Measurements from ENCODE around the gene MGAT3. TPM values are rescaled to one million over a fixed set of nuclear protein-coding genes. Genes with fewer than 3 reads are reported as not detected.

The MGAT3 gene
- total and polyA plus RNA-seq, 2 donors (not counting 3 experiments of a cell fraction or from before 2014, with no cell fraction given), result not detected

GRCh38 chr22:39517470-39517869, 60.7 kb downstream of the MGAT3 start:
- FAIRE-seq, result no peak
- peaks cover 32% of the 10 kb centered on the region for H3K79me2 ChIP-seq (ENCODE audit: control insufficient read depth, insufficient read depth, low read length)

GRCh38 chr22:39518144-39518786, 61.5 kb downstream of the MGAT3 start:
- no peak overlapping the region for H3K4me2 ChIP-seq (ENCODE audit: insufficient read depth, low read length)
- no peaks in the 10 kb centered on the region for H3K9me3 ChIP-seq (replicated peaks; ENCODE audit: control insufficient read depth, insufficient read depth, low read length)
- H3K36me3 ChIP-seq (ENCODE audit: control insufficient read depth in 2 of 2, extremely low read depth in 1 of 2, insufficient read depth in 2 of 2, low read length in 2 of 2), result peaks cover 18 to 33% of the 10 kb centered on the region in 2 experiments
- DNase-seq (ENCODE audit: low read depth, low spot score) (no peak), FAIRE-seq (peak; percentile 48)
- intact Hi-C loops (cut with micrococcal nuclease), result loop anchor here (5.0 kb wide), 1 partner anchor 121 kb away; the partner anchor contains the start of gene TAB1
- H3K27me3 ChIP-seq (ENCODE audit: control insufficient read depth in 2 of 2, insufficient read depth in 2 of 2, low read length in 2 of 2), result no peaks in the 10 kb centered on the region
- ChIA-PET CTCF (interaction anchor here (0.8 to 5.6 kb wide), 4 partner anchors 11 to 22 kb away, joined by 5 to 58 read pairs (median 20); partner anchors contain the start of gene MIEF1), POLR2A (no interaction called here)
- dilution Hi-C loops (cut with MboI; ENCODE audit: extremely low pct_ligation_motif_present, low sequenced_read_pairs), result no loop called here
- H3K79me2 ChIP-seq (ENCODE audit: control insufficient read depth, insufficient read depth, low read length), result peaks cover 40% of the 10 kb centered on the region
- TF ChIP-seq MYC (IDR thresholded peaks at IDR 0.05; ENCODE audit: low read depth, low read length) (no peak), GATA2 (IDR thresholded peaks at IDR 0.05; ENCODE audit: insufficient read depth, insufficient read length, low read depth, low read length) (no peak), FOS (IDR thresholded peaks at IDR 0.05; ENCODE audit: borderline replicate concordance, insufficient read depth, low read length) (no peak), EZH2 (IDR thresholded peaks at IDR 0.05; ENCODE audit: borderline replicate concordance, low read depth, low read length, severe bottlenecking) (no peak), JUN (IDR thresholded peaks at IDR 0.05; ENCODE audit: borderline replicate concordance, insufficient read depth, insufficient read length, low read depth) (no peak), POLR2AphosphoS5 (IDR thresholded peaks at IDR 0.05; ENCODE audit: insufficient read depth, low read depth, low read length) (no peak), MAX (IDR thresholded peaks at IDR 0.05; ENCODE audit: insufficient read depth, insufficient read length) (no peak), POLR2A (IDR thresholded peaks at IDR 0.05; ENCODE audit: low read depth, low read length) (no peak), CTCF (IDR thresholded peaks at IDR 0.05; ENCODE audit: extremely low read depth in 1 of 2, insufficient read depth in 1 of 2, low read depth in 1 of 2, low read length in 2 of 2) (no peak)
- H3K9ac ChIP-seq (replicated peaks; ENCODE audit: extremely low read depth, insufficient read depth, low read length), result no peak overlapping the region
- H3K27ac ChIP-seq (ENCODE audit: insufficient read depth, low read depth, low read length), result no peak overlapping the region
- no peak overlapping the region for H2AFZ ChIP-seq (ENCODE audit: low read depth, low read length)
- H3K9me1 ChIP-seq (replicated peaks; ENCODE audit: control insufficient read depth, extremely low read depth, insufficient read depth, low read length), result no peaks in the 10 kb centered on the region
- BruUV-seq (replicated peaks), result no TSS peak
- no peak overlapping the region for H3K4me3 ChIP-seq (replicated peaks in 1 of 3; ENCODE audit: insufficient read depth in 1 of 3, low read depth in 1 of 3, low read length in 3 of 3)
- H4K20me1 ChIP-seq (replicated peaks; ENCODE audit: control insufficient read depth, extremely low read depth, insufficient read depth, low read length), result no peaks in the 10 kb centered on the region
- H3K4me1 ChIP-seq (ENCODE audit: control insufficient read depth, extremely low read depth, insufficient read depth, low read length), result peaks cover 15% of the 10 kb centered on the region

More at GRCh38 chr22:39517470-39517869, 60.7 kb downstream of the MGAT3 start:
- no peak for DNase-seq (ENCODE audit: low read depth, low spot score)
- TF ChIP-seq FOS (IDR thresholded peaks at IDR 0.05; ENCODE audit: borderline replicate concordance, insufficient read depth, low read length), result no peak
- ChIA-PET POLR2A (interaction anchor here (1.6 kb wide), 1 partner anchor 15 kb away, joined by 5 read pairs; the partner anchor contains the start of gene MIEF1), CTCF (interaction anchor here (0.8 to 5.6 kb wide), 5 partner anchors 12 to 23 kb away, joined by 4 to 58 read pairs (median 16); partner anchors contain the start of gene MIEF1)
- no TSS peak for BruUV-seq (replicated peaks)
- intact Hi-C loops (cut with micrococcal nuclease) (loop anchor here (5.0 kb wide), 1 partner anchor 120 kb away; the partner anchor contains the start of gene TAB1), dilution Hi-C loops (cut with MboI; ENCODE audit: extremely low pct_ligation_motif_present, low sequenced_read_pairs) (no loop called here)
- no peaks in the 10 kb centered on the region for H3K9me1 ChIP-seq (replicated peaks; ENCODE audit: control insufficient read depth, extremely low read depth, insufficient read depth, low read length)
- no peaks in the 10 kb centered on the region for H3K9me3 ChIP-seq (replicated peaks; ENCODE audit: control insufficient read depth, insufficient read depth, low read length)
- H3K27me3 ChIP-seq (ENCODE audit: control insufficient read depth in 2 of 2, insufficient read depth in 2 of 2, low read length in 2 of 2), result no peaks in the 10 kb centered on the region
- no peak overlapping the region for H3K9ac ChIP-seq (replicated peaks; ENCODE audit: extremely low read depth, insufficient read depth, low read length)
- no peak overlapping the region for H3K27ac ChIP-seq (ENCODE audit: insufficient read depth, low read depth, low read length)
- H4K20me1 ChIP-seq (replicated peaks; ENCODE audit: control insufficient read depth, extremely low read depth, insufficient read depth, low read length), result no peaks in the 10 kb centered on the region
- H3K36me3 ChIP-seq (ENCODE audit: control insufficient read depth in 2 of 2, extremely low read depth in 1 of 2, insufficient read depth in 2 of 2, low read length in 2 of 2), result peaks cover 19 to 30% of the 10 kb centered on the region in 2 experiments
- no peak overlapping the region for H2AFZ ChIP-seq (ENCODE audit: low read depth, low read length)
- no peak overlapping the region for H3K4me3 ChIP-seq (replicated peaks in 1 of 3; ENCODE audit: insufficient read depth in 1 of 3, low read depth in 1 of 3, low read length in 3 of 3)
- H3K4me2 ChIP-seq (ENCODE audit: insufficient read depth, low read length), result no peak overlapping the region
- H3K4me1 ChIP-seq (ENCODE audit: control insufficient read depth, extremely low read depth, insufficient read depth, low read length), result peaks cover 9% of the 10 kb centered on the region

Data from endothelial cell of umbilical vein (primary cell).